Fibroblast of skin of right biceps (primary cell): Measurements from ENCODE around the gene NTF4.

Experiments
- DNase-seq: peaks from one replicate; pipeline ENCODE4 v3.0.0-alpha.2; 2013

NTF4 gene

GRCh38 chr19:49064768-49065611, at the start of gene NTF4:
TSS of gene NTF4 (minus strand) at chr19:49064818. CDS start at chr19:49061997, 2,821 bp downstream.
- DNase-seq: peak; percentile 36

GRCh38 chr19:49113762-49114629, 49.4 kb upstream of the NTF4 start, which contains the start of gene LIN7B:
TSS of gene LIN7B (plus strand) at chr19:49114370. CDS start at chr19:49114405, 35 bp downstream.
- peak; percentile 78 for DNase-seq

GRCh38 chr19:49111218-49111998, 46.8 kb upstream of the NTF4 start:
- DNase-seq: no peak

GRCh38 chr19:49110567-49110966, 45.9 kb upstream of the NTF4 start:
- DNase-seq: peak; percentile 58

GRCh38 chr19:49109569-49110233, 45.1 kb upstream of the NTF4 start:
- DNase-seq: no peak

GRCh38 chr19:49109051-49109450, 44.4 kb upstream of the NTF4 start:
- no peak for DNase-seq

GRCh38 chr19:49107625-49108459, 43.2 kb upstream of the NTF4 start:
- no peak for DNase-seq

- DNase-seq: peak; percentile 53
Measured at GRCh38 chr19:49106648-49107135, 42.1 kb upstream of the NTF4 start.

GRCh38 chr19:49104229-49104864, 39.7 kb upstream of the NTF4 start:
- no peak for DNase-seq

GRCh38 chr19:49103331-49104085, 38.9 kb upstream of the NTF4 start:
- DNase-seq: no peak

GRCh38 chr19:49102303-49102702, 37.7 kb upstream of the NTF4 start:
- no peak for DNase-seq

- DNase-seq: no peak
Measured at GRCh38 chr19:49101160-49101559, 36.5 kb upstream of the NTF4 start.

- DNase-seq: no peak
Measured at GRCh38 chr19:49098795-49099194, 34.2 kb upstream of the NTF4 start.

GRCh38 chr19:49097453-49098288, 33.1 kb upstream of the NTF4 start:
- DNase-seq: peak; percentile 60

- no peak for DNase-seq
Measured at GRCh38 chr19:49094505-49095482, 30.2 kb upstream of the NTF4 start.

GRCh38 chr19:49092686-49093085, 28.1 kb upstream of the NTF4 start:
- DNase-seq: no peak

- DNase-seq: no peak
Measured at GRCh38 chr19:49091391-49092038, 26.9 kb upstream of the NTF4 start.
